H1 (cell line): ENCODE data around the gene DYRK1A. TPM values are rescaled to one million over a fixed set of nuclear protein-coding genes. Genes with fewer than 3 reads are reported as not detected.

Experiments
- CEBPB ChIP-seq: IDR thresholded peaks from 2 replicates; pipeline ENCODE4 v1.6.1; 2012; ENCODE audit warnings: low read depth, low read length
- EZH2 ChIP-seq: fragments of 200-600 bp; sonication (generic); IDR thresholded peaks from 2 replicates; pipeline ENCODE4 v1.7.1; 2012; ENCODE audit warnings: low read depth, mild to moderate bottlenecking, moderate library complexity, low read length, inconsistent platforms; ENCODE audit not compliant: severe bottlenecking
- KDM4A ChIP-seq: IDR thresholded peaks from one replicate; pipeline ENCODE4 v1.7.1; 2012; ENCODE audit warnings: low read depth, mild to moderate bottlenecking, moderate library complexity, low read length, inconsistent platforms; ENCODE audit not compliant: severe bottlenecking
- KDM5A ChIP-seq: fragments of 200-600 bp; IDR thresholded peaks from 2 replicates; pipeline ENCODE4 v1.7.1; 2012; ENCODE audit warnings: mild to moderate bottlenecking, low read length, inconsistent platforms, mixed read lengths
- MAFK ChIP-seq: IDR thresholded peaks from 2 replicates; pipeline ENCODE4 v1.6.1; 2012; ENCODE audit warnings: low read depth, mild to moderate bottlenecking, improper control_type of control experiment, low read length
- POLR2A ChIP-seq, 2 experiments: IDR thresholded peaks; 1 replicate in 1 of 2; 2 replicates in 1 of 2; pipeline ENCODE4 v1.6.1; 2011; ENCODE audit warnings: low read depth in 2 of 2, low read length in 2 of 2, mild to moderate bottlenecking in 2 of 2; ENCODE audit errors: control extremely low read depth in 1 of 2
- TBP ChIP-seq: IDR thresholded peaks from 2 replicates; pipeline ENCODE4 v1.6.1; 2011; ENCODE audit warnings: low read depth, low read length, improper control_type of control experiment
- YY1 ChIP-seq: IDR thresholded peaks from 2 replicates; pipeline ENCODE4 v1.6.1; 2011; ENCODE audit warnings: low read depth, mild to moderate bottlenecking, low read length
- ZNF274 ChIP-seq: IDR thresholded peaks from 2 replicates; pipeline ENCODE4 v1.7.0; 2012; ENCODE audit warnings: low read length, borderline replicate concordance; ENCODE audit errors: extremely low read depth
- polyA plus RNA-seq, 7 experiments: library from polyadenylated mRNA; depleted of rRNA in 3 of 7; stranded (reverse) in 5 of 7; unstranded in 2 of 7; fragments of >200 nt in 5 of 7; fragments of 200-250 nt in 2 of 7; gene quantifications; 1 replicate in 5 of 7; 2 replicates in 1 of 7; 4 replicates in 1 of 7; pipeline versions ENCODE4 v1.2.1 to v1.2.3, GENCODE V29; 2011 to 2013; ENCODE audit warnings: missing spikeins in 2 of 7, mixed read lengths in 2 of 7
- total RNA-seq: library from RNA; stranded (reverse); fragmentation: NEBNext Ultra II Directional; extraction: Animal tissue kit (Norgen Biotek cat#: 25700); gene quantifications from 2 replicates; pipeline ENCODE4 v1.2.1, GENCODE V29; 2021

The DYRK1A gene
- total and polyA plus RNA-seq, 2 of the 8 experiments (the other 6 are each of a cell fraction or from before 2014, with no cell fraction given) = 61.1 to 62.2 TPM

GRCh38 chr21:37483776-37484175, 117.2 kb downstream of the DYRK1A start (continued):
- TF ChIP-seq KDM4A (no peak), CEBPB (no peak), TBP (no peak), EZH2 (no peak), MAFK (no peak), KDM5A (no peak), POLR2A (IDR thresholded peaks at IDR 0.05; ENCODE audit: control extremely low read depth in 1 of 2, low read depth in 2 of 2, low read length in 2 of 2) (no peak), YY1 (no peak), ZNF274 (no peak)
